T-helper 1 cell treated with Interleukin-12 subunit alpha and Interleukin-12 subunit beta and Interleukin-4 antibody, amounts not matched to agents 30 μg/mL and 1 μg/mL, for 36 hours (primary cell): Measurements from ENCODE around the gene NOC2L.
"Not testable (repeated sequence)": the region's sequence is repeated elsewhere in the genome, so short reads cannot be mapped to it uniquely, and the experiment has no call there.

Experiments used
- H3K27ac Mint-ChIP-seq: one replicate; pipeline ENCODE4 v1.8.0; 2021; ENCODE audit warnings: mild to moderate bottlenecking, mixed read lengths
- H3K27me3 Mint-ChIP-seq: one replicate; pipeline ENCODE4 v1.8.0; 2021; ENCODE audit warnings: low read depth, mixed read lengths
- H3K36me3 Mint-ChIP-seq: one replicate; pipeline ENCODE4 v1.8.0; 2021; ENCODE audit warnings: low read depth, mixed read lengths
- H3K4me1 Mint-ChIP-seq: one replicate; pipeline ENCODE4 v1.8.0; 2021; ENCODE audit warnings: low read depth, mixed read lengths
- H3K4me3 Mint-ChIP-seq: one replicate; pipeline ENCODE4 v1.8.0; 2021; ENCODE audit warnings: mild to moderate bottlenecking, moderate library complexity, mixed read lengths
- H3K9me3 Mint-ChIP-seq: one replicate; pipeline ENCODE4 v1.8.0; 2021; ENCODE audit warnings: mixed read lengths

The NOC2L gene

DNA sequence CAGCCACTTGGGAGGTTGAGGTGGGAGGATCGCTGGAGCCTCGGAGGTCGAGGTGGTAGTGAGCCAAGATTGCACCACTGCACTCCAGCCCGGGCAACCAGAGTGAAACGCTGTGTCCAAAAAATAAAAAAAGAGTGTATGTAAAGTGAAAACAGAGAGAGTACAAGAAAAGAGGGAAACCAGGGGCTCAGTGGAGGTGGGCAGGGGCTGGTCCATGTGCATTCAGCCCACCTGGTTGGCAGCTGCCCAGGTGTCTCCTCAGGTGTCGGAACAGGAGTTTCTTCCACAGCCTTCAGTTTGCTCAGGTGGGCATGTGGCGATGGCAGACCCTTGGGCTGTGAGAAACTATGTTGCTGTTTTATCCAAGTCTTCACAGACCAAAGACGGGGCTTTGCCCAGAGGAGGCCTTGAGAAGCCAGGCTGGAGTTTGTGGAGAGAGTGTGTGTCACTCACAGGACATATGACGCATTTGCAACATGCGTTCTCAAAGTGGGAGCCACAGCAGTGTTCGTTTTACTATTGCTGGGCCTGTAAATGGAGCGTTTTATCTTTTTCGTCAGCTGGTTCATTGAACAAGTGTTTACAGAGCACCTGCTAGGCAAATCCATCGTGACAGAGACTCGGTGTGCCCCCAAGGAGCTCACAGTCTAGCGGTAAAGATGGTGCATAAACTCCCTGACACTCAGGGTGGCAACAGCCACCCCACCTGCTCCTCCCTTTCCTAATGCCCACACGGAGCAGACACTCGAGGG is 57.8 kb downstream of the NOC2L start:
- peaks cover 9% of the 10 kb centered on the region for H3K9me3 Mint-ChIP-seq
- H3K27ac Mint-ChIP-seq: no peak overlapping the region
- no peak overlapping the region for H3K4me3 Mint-ChIP-seq
- H3K27me3 Mint-ChIP-seq: peaks cover 55% of the 10 kb centered on the region
- H3K36me3 Mint-ChIP-seq: peaks cover 7% of the 10 kb centered on the region
- peaks cover 11% of the 10 kb centered on the region for H3K4me1 Mint-ChIP-seq

DNA sequence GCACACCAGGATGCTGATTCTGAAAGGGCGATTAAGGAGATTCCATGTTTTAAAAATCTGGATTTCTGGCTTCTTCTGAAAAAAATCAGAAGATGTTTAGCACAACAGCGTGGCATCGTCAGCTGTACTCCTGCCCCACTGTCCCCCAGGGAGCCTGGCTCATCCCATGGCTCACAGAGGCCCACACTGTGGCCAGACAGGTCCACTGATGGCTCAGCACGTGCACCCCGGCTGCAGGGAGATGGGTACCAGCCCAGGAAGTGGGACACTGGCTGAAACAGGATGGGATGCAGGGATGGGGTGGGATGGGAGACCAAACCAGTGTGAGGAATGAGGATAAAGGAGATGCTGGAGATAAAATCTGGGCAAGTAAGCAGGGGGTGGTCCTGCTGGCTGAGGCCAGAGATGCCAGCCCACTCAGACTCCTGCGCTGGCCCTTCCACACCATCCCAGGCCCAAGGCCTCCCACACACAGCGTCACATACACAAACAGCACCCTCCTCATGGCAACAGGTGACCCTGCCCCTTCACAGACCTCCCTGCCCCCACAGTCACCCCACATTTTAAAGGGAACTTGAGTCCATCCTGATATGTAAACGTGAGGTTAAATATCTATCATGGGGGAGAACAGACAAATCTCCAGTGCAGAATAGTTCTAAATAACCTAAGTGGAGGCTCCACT is 59.3 kb downstream of the NOC2L start:
- peaks cover 9% of the 10 kb centered on the region for H3K9me3 Mint-ChIP-seq
- H3K4me1 Mint-ChIP-seq: peaks cover 5% of the 10 kb centered on the region
- H3K36me3 Mint-ChIP-seq: peaks cover 7% of the 10 kb centered on the region
- H3K27ac Mint-ChIP-seq: no peak overlapping the region
- H3K4me3 Mint-ChIP-seq: no peak overlapping the region
- peaks cover 52% of the 10 kb centered on the region for H3K27me3 Mint-ChIP-seq

GRCh38 chr1:897951-898350 is 61.1 kb downstream of the NOC2L start:
- not testable (repeated sequence) for H3K27ac Mint-ChIP-seq, H3K4me3 Mint-ChIP-seq

DNA sequence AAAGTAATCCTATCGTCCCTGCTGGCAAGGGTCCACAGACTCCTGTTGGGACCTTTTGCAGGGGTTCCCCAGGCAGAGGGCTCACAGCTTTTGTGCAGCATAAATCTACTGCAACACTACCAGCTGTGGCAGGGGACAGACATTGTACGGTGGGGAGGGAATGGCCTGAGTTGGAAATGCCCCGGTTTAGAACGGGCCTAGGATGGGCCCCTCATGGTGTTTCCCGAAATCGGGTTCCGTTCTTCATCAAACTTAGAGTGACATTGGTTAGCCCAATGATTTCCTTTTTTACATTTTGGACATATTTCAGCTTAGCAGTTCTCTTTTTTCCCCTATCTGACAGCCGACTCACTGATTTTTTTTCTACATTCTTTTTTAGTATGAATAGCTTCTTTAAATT is 61.8 kb downstream of the NOC2L start:
- H3K9me3 Mint-ChIP-seq: peaks cover 9% of the 10 kb centered on the region
- H3K36me3 Mint-ChIP-seq: peaks cover 7% of the 10 kb centered on the region
- peaks cover 55% of the 10 kb centered on the region for H3K27me3 Mint-ChIP-seq
- no peak overlapping the region for H3K4me3 Mint-ChIP-seq
- H3K4me1 Mint-ChIP-seq: peaks cover 5% of the 10 kb centered on the region
- no peak overlapping the region for H3K27ac Mint-ChIP-seq

More at GRCh38 chr1:897951-898350, 61.1 kb downstream of the NOC2L start:
- peaks cover 55% of the 10 kb centered on the region for H3K27me3 Mint-ChIP-seq
- H3K36me3 Mint-ChIP-seq, H3K4me1 Mint-ChIP-seq, H3K9me3 Mint-ChIP-seq: not testable (repeated sequence)
